HepG2 (cell line): ENCODE data around the gene SDCCAG8. TPM values are rescaled to one million over a fixed set of nuclear protein-coding genes. Genes with fewer than 3 reads are reported as not detected.

Experiments
- ARNT2 ChIP-seq: sonication (generic); formaldehyde crosslinking; IDR thresholded peaks from 2 replicates; pipeline ENCODE4 v1.8.0; 2022; ENCODE audit warnings: mild to moderate bottlenecking, low read depth, missing genetic modification reagents, moderate library complexity
- NFKB2 ChIP-seq: sonication (generic); formaldehyde crosslinking; IDR thresholded peaks from 2 replicates; pipeline ENCODE4 v1.4.0; 2020; ENCODE audit warnings: missing genetic modification reagents, borderline replicate concordance
- NR2C2 ChIP-seq: sonication (generic); formaldehyde crosslinking; IDR thresholded peaks from 2 replicates; pipeline ENCODE4 v1.4.0; 2020; ENCODE audit warnings: missing genetic modification reagents, mild to moderate bottlenecking, moderate library complexity, borderline replicate concordance
- PRPF4 ChIP-seq: fragments of 200-400 bp; formaldehyde crosslinking; IDR thresholded peaks from 2 replicates; pipeline ENCODE4 v1.6.1; 2016; ENCODE audit warnings: low read length, low read depth; ENCODE audit not compliant: poor library complexity, severe bottlenecking
- REL ChIP-seq: sonication (generic); formaldehyde crosslinking; conservative IDR thresholded peaks from 2 replicates; pipeline ENCODE4 v1.8.0; 2022; ENCODE audit warnings: mild to moderate bottlenecking, missing genetic modification reagents, moderate library complexity
- SIX1 ChIP-seq: sonication (generic); formaldehyde crosslinking; IDR thresholded peaks from 2 replicates; pipeline ENCODE4 v1.4.0; 2020; ENCODE audit warnings: missing genetic modification reagents, borderline replicate concordance
- SIX4 ChIP-seq: sonication (generic); formaldehyde crosslinking; IDR thresholded peaks from 2 replicates; pipeline ENCODE4 v1.4.0; 2020; ENCODE audit warnings: missing genetic modification reagents
- ZBTB38 ChIP-seq: sonication (generic); formaldehyde crosslinking; IDR thresholded peaks from 2 replicates; pipeline ENCODE4 v1.5.1; 2020; ENCODE audit warnings: mild to moderate bottlenecking, missing genetic modification reagents
- ZFP90 ChIP-seq: sonication (generic); formaldehyde crosslinking; IDR thresholded peaks from 2 replicates; pipeline ENCODE4 v1.8.0; 2022; ENCODE audit warnings: missing genetic modification reagents, mild to moderate bottlenecking, inconsistent platforms, borderline replicate concordance
- ZNF430 ChIP-seq: sonication (generic); formaldehyde crosslinking; IDR thresholded peaks from 2 replicates; pipeline ENCODE4 v1.9.0; 2021; ENCODE audit warnings: mild to moderate bottlenecking, missing genetic modification reagents
- ZNF619 ChIP-seq: sonication (generic); formaldehyde crosslinking; IDR thresholded peaks from 2 replicates; pipeline ENCODE4 v1.4.0; 2020; ENCODE audit warnings: mild to moderate bottlenecking, missing genetic modification reagents
- polyA plus RNA-seq, 8 experiments: library from polyadenylated mRNA; depleted of rRNA in 3 of 8; stranded (reverse) in 7 of 8; unstranded in 1 of 8; fragments of >200 nt; fragmentation: Illumina TruSeq in 4 of 8; extraction: Trizol in 4 of 8; gene quantifications; 2 replicates each; pipeline versions ENCODE4 v1.2.1 to v1.2.3, GENCODE V29; 2011 to 2016; ENCODE audit warnings: low read depth in 4 of 8, missing spikeins in 1 of 8, mixed read lengths in 1 of 8; ENCODE audit not compliant: insufficient read depth in 1 of 8
- total RNA-seq, 5 experiments: library from RNA; depleted of rRNA; stranded (reverse); fragments of >200 nt; fragmentation: Illumina TruSeq; extraction: Trizol; gene quantifications; 2 replicates each; pipeline ENCODE4 v1.2.3, GENCODE V29; 2016; ENCODE audit warnings: low read depth in 1 of 5
- TF ChIP-seq, protein P1 (sequence below): sonication (generic); formaldehyde crosslinking; IDR thresholded peaks from 2 replicates; pipeline ENCODE4 v1.5.0; 2020; ENCODE audit warnings: mild to moderate bottlenecking, missing genetic modification reagents, borderline replicate concordance
- TF ChIP-seq, protein P2 (sequence below): sonication (generic); formaldehyde crosslinking; IDR thresholded peaks from 2 replicates; pipeline ENCODE4 v1.5.0; 2020; ENCODE audit warnings: mild to moderate bottlenecking, missing genetic modification reagents
- TF ChIP-seq, protein P3 (sequence below): sonication (generic); formaldehyde crosslinking; IDR thresholded peaks from 2 replicates; pipeline ENCODE4 v1.9.0; 2021; ENCODE audit warnings: missing genetic modification reagents, borderline replicate concordance

Gene SDCCAG8
- total and polyA plus RNA-seq, 2 of the 13 experiments (the other 11 are each of a cell fraction or from before 2014, with no cell fraction given): 9.5 to 13.4 TPM

DNA sequence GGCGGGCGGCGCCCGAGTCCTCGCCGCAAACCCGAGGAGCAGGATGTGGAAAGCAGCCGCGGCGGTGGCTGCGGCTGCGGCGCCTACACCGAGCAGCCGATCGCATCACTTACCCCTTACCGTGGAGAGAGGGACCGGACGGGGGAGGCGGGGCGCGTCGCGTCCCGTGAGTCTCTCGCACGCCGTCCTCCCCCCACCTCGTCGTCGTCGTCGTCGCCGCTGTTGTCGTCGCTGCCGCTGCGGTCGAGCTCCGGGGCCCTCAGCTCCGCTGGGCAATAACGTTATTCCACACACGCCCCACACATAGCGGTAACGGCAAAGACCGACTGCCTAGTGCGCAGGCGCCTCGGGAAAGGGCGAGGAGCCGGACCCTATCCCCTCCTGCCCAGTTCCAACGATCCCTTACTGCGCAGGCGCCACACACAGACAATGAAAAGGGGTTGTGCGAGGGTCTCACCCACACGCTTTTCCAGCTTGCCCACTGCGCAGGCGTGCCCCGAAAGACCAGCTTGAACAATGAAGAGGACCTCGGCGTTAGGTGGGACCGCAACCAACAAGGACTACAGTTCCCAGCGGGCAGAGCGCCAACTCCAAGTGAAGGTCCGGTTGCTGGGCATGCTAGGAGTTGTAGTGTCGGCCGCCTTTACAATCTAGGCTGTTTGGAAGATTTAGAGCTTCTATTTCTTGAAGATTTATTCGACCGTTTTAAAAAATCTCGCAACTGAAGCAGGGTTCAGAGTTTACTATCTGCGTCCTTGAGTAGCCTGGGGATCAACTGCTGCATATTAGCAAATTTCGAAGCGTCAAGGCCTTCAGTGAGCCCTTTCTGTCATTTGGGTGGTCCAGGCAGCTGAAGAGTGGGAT, 682 bp upstream of the SDCCAG8 start, which contains the start of gene CEP170 (continued):
- TF ChIP-seq SIX4 (no peak), ZBTB38 (0 out of 2 replicates have a peak, but pooled peaks have one; percentile 19), ZNF430 (CRISPR knock-in tag) (no peak), NR2C2 (CRISPR knock-in tag) (peak; percentile 63; the same call in 1 of the 2 replicates), ZNF619 (no peak), ZFP90 (0 out of 2 replicates have a peak, but pooled peaks have one; percentile 33), PRPF4 (no peak), SIX1 (CRISPR knock-in tag) (no peak), NFKB2 (no peak; the same call in 1 of the 2 replicates), REL (no peak), ARNT2 (CRISPR knock-in tag) (peak; percentile 41; the same call in 1 of the 2 replicates)
- TF ChIP-seq, protein P1, sequence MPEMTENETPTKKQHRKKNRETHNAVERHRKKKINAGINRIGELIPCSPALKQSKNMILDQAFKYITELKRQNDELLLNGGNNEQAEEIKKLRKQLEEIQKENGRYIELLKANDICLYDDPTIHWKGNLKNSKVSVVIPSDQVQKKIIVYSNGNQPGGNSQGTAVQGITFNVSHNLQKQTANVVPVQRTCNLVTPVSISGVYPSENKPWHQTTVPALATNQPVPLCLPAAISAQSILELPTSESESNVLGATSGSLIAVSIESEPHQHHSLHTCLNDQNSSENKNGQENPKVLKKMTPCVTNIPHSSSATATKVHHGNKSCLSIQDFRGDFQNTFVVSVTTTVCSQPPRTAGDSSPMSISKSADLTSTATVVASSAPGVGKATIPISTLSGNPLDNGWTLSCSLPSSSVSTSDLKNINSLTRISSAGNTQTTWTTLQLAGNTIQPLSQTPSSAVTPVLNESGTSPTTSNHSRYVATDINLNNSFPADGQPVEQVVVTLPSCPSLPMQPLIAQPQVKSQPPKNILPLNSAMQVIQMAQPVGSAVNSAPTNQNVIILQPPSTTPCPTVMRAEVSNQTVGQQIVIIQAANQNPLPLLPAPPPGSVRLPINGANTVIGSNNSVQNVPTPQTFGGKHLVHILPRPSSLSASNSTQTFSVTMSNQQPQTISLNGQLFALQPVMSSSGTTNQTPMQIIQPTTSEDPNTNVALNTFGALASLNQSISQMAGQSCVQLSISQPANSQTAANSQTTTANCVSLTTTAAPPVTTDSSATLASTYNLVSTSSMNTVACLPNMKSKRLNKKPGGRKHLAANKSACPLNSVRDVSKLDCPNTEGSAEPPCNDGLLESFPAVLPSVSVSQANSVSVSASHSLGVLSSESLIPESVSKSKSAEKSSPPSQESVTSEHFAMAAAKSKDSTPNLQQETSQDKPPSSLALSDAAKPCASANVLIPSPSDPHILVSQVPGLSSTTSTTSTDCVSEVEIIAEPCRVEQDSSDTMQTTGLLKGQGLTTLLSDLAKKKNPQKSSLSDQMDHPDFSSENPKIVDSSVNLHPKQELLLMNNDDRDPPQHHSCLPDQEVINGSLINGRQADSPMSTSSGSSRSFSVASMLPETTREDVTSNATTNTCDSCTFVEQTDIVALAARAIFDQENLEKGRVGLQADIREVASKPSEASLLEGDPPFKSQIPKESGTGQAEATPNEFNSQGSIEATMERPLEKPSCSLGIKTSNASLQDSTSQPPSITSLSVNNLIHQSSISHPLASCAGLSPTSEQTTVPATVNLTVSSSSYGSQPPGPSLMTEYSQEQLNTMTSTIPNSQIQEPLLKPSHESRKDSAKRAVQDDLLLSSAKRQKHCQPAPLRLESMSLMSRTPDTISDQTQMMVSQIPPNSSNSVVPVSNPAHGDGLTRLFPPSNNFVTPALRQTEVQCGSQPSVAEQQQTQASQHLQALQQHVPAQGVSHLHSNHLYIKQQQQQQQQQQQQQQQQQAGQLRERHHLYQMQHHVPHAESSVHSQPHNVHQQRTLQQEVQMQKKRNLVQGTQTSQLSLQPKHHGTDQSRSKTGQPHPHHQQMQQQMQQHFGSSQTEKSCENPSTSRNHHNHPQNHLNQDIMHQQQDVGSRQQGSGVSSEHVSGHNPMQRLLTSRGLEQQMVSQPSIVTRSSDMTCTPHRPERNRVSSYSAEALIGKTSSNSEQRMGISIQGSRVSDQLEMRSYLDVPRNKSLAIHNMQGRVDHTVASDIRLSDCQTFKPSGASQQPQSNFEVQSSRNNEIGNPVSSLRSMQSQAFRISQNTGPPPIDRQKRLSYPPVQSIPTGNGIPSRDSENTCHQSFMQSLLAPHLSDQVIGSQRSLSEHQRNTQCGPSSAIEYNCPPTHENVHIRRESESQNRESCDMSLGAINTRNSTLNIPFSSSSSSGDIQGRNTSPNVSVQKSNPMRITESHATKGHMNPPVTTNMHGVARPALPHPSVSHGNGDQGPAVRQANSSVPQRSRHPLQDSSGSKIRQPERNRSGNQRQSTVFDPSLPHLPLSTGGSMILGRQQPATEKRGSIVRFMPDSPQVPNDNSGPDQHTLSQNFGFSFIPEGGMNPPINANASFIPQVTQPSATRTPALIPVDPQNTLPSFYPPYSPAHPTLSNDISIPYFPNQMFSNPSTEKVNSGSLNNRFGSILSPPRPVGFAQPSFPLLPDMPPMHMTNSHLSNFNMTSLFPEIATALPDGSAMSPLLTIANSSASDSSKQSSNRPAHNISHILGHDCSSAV (CRISPR knock-in tag): no peak
- TF ChIP-seq, protein P2, sequence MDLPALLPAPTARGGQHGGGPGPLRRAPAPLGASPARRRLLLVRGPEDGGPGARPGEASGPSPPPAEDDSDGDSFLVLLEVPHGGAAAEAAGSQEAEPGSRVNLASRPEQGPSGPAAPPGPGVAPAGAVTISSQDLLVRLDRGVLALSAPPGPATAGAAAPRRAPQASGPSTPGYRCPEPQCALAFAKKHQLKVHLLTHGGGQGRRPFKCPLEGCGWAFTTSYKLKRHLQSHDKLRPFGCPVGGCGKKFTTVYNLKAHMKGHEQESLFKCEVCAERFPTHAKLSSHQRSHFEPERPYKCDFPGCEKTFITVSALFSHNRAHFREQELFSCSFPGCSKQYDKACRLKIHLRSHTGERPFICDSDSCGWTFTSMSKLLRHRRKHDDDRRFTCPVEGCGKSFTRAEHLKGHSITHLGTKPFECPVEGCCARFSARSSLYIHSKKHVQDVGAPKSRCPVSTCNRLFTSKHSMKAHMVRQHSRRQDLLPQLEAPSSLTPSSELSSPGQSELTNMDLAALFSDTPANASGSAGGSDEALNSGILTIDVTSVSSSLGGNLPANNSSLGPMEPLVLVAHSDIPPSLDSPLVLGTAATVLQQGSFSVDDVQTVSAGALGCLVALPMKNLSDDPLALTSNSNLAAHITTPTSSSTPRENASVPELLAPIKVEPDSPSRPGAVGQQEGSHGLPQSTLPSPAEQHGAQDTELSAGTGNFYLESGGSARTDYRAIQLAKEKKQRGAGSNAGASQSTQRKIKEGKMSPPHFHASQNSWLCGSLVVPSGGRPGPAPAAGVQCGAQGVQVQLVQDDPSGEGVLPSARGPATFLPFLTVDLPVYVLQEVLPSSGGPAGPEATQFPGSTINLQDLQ: no peak; the same call in 1 of the 2 replicates
- TF ChIP-seq, protein P3, sequence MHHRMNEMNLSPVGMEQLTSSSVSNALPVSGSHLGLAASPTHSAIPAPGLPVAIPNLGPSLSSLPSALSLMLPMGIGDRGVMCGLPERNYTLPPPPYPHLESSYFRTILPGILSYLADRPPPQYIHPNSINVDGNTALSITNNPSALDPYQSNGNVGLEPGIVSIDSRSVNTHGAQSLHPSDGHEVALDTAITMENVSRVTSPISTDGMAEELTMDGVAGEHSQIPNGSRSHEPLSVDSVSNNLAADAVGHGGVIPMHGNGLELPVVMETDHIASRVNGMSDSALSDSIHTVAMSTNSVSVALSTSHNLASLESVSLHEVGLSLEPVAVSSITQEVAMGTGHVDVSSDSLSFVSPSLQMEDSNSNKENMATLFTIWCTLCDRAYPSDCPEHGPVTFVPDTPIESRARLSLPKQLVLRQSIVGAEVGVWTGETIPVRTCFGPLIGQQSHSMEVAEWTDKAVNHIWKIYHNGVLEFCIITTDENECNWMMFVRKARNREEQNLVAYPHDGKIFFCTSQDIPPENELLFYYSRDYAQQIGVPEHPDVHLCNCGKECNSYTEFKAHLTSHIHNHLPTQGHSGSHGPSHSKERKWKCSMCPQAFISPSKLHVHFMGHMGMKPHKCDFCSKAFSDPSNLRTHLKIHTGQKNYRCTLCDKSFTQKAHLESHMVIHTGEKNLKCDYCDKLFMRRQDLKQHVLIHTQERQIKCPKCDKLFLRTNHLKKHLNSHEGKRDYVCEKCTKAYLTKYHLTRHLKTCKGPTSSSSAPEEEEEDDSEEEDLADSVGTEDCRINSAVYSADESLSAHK (CRISPR knock-in tag): no peak
